NAMALWA (cell line): ENCODE data around the gene PLVAP.
A peak's percentile ranks its signal among the peaks of the same experiment; 100 is the strongest.

Source experiments
- DNase-seq: peaks from one replicate; pipeline ENCODE4 v3.0.0-alpha.2; 2015; ENCODE audit warnings: low spot score

The PLVAP gene

DNA sequence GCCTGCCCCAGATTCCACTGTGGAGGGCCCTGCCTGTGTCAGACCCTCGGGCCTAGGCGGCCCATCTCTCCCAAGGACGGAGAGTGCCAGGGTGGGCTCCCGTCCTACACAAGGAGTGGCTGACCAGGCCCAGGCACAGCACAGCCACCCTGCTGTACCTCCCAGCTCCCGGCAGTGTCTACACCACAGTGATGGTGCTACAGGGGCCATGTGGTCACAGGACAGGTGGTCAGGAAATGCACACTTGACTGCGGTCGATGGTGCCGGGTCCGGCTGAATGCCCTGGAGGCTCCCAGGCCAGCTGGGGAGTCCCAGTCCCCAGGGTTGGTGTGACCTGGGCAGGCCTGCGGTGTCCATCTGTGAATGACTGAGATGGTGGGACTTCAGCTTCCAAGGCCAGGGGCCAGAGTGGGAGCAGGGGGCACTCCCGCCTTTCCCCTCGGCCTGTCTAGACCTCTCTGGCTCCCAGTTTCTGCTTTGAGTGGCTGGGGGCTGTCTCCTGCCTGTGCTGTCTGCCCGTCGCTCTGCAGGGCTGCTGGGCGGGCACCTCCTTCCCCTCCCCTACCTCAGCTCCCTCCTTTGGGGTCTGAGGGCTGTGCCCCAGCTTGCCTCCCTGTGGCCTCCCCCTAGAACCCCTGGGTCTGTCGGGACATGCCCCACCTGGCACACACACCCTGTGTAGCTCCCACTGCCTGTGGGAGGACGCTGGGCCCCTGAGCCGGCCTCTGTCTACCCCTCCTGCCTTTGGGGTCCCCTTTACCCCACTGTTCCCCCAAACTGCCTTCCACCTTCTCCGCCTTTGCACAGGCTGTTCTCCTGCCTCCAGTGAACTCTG, 55.3 kb downstream of the PLVAP start:
- DNase-seq = no peak

DNA sequence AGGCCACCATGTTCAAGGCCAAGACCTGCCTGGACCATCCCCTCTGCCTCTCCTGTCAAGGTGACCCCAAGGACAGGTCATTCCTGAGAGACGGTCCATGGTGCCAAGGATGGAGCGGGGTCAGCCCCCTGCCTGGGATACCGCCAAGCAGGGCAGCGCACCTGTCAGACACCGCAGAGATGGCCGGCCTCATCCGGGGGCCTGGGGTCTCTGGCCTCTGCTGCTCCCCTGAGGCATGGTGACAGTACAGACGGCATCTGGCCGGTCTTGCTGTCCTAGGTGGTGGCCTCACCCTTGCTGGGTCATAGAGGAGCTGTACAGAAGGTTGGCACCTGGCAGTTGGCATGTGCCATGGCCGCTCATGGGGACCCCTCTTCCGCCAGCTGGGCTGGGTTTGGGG, 56.7 kb downstream of the PLVAP start:
- DNase-seq = no peak

DNA sequence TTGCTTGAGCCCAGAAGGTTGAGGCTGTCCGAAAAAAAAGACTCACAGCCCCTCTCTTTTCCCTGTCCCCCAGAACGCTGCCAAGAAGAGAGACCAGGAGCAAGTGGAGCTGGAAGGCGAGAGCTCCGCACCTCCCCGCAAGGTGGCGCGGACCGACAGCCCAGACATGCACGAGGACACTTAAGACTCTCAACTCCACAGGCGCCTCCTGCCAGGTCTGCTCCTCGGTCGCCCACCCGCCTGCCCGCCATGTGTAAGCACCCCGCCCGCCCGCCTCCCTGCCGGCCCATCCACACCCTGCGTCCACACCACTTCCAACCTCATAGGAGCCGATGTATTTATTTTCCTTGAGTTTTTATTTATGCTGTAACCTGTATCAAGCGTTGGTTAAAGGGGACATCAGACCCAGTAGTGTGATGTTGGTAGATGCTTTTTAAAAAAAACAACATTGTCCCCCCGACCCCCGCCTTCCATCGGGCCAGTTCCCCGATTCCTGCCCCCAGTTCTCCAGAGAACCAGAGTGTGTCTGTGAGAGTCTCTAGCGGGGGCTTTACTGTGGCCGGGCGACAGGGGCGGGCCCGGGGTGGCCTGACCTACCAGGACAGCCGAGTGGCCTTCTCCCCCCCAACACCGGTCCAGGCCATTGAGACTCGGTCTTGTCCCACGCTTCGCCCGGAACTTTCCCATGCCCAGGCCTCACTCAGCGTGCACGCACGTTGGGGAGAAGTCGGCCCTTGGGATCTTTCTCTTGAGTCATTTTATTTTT, 57.5 kb downstream of the PLVAP start:
- DNase-seq = no peak

DNA sequence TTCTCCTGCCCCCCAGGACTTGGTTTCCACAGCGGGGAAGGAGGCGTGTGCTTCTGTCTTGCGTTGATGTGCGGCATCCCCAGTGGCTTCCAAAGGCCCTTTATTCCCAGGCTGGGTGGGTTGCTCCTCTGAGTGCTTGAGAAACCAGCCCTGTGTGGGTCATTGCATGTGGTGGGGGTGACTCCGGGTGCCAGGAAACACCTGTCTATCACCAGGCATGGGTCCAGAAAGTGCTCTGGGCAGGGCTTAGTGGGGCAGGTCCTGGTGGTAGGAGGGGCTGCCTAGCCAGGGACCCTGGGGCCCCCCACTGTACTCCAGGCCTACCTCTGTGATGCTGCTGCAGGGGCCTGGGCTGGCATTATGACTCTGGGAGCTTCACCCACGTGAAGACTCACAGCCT, 58.2 kb downstream of the PLVAP start:
- no peak for DNase-seq

DNA sequence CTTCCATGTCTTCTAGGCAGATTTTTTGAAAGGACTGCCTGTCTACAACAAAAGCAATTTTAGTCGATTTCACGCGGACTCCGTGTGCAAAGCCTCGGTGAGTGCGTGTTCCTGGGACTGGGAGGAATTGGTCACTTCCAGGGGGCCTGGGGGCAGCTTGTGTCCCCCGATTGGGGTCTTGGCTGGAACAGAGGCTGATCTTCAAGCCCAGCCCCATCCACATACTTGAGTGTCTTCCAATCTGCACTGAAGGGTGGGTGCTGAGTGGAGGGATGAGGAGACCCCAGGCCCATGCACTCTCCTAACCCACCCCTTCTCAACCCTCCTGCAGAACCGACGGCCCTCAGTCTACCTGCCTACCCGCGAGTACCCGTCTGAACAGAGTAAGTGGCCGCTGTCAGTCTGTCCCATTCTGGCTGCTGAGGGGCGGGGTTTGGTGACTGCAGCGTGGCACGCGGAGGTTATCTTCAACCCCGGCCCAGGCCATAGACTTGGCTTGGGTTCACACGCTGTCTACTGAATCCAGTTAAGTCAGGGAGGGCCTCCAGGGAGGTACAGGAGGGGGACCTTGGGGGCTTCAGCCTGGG, 63.0 kb downstream of the PLVAP start:
- no peak for DNase-seq

DNA sequence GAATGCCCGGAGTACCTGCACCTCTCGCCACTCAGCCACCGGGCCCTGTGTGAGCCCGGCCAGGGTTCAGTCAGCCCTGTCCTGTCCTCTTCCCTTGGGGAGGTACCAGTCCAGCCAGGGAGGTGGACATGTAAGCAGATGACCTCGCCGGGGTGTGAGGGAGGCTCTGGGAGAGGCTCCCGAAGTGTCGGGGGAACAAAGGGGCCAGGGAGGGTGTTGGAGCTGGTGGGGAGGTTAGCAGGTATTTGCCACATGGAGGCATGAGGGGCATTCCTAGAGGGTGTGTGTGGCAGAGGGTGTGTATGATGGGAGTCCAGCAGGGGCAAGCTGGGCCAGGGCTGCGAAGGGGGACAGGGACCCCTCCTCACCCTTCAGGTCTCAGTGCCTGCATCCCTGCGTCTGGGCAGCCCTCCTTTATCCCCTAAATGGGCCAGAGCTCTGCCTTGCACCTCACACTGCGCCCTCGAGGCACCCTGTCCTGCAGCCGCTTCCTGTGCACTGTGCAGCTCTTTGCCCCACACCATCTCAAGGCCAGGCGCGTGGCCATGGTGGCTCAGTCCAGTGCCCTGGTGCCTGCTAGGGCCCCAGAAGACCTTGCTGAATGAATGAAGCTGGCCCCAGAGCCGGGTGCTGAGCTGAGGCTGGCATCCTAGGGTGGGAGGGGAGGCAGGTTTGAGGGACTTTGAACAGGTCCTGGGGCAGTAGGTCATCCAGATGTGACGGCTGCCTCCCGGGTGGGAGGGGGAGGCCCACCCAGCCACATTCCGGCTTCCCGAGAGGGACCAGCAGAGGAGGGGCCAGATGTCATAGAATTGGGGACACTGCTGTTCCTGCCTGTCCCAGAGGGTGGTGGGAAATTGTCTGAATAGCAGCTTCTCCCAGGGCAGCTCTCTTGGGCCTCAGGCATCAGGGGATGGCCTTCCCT, 64.7 kb downstream of the PLVAP start:
- DNase-seq = no peak

DNA sequence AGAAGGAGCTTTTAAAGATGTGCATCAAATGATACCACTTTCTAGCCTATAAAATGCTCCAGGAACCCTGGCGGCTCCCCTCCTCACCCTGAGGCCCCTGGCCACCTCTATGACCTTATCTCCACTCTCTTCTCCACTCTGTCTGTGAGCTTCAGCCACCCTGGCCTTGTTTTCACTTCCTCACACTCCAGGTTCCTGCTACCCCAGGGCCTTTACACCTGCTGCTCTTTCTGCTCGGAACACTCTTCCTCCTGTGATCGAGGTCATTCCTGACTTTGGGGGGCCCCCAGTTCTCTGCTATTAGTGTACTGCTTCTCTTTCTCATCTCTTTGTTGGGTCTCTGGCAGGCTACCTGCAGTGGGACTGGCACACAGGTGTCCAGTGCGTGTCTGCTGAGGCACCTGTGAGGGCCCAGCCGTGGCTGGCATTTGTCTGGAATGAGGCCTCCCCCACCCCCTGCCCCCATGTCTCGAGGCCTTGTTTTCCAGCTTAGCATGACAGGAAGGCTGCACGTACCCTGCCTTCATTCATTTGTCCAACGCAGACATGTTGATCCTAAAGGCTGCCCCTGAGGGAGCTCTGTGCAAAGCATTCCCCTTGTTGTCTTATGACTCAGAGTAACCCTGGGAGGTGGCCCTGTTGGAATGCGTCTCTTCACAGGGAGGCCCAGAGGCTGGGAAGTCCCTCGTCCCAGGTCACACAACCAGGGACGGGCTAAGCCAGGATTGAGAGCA, 65.5 kb downstream of the PLVAP start:
- DNase-seq = no peak

DNA sequence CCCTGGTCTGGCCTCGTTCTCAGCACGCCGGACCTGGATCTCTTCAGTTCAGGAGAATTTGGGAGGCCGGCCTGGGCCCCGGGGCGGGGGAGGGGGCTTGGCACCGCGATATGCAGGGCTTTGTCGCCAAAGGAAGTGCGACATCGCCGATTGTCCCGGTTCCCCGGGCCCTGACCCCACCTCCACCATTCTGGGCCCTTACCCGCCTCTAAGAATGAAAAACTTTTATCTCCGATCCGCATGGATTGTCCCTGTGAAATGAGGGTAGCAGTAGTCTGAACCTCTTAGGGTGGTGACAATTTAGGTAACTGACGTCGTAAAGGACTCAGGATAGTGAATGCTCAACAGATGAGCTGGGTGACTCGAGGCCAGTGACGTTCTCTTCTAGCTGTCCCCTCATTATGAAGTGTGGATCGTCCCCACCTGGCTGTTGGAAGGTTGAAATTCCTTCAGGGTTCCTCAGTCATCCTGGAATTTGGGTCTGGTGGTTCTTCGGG, 67.1 kb downstream of the PLVAP start:
- peak; percentile 48 for DNase-seq

DNA sequence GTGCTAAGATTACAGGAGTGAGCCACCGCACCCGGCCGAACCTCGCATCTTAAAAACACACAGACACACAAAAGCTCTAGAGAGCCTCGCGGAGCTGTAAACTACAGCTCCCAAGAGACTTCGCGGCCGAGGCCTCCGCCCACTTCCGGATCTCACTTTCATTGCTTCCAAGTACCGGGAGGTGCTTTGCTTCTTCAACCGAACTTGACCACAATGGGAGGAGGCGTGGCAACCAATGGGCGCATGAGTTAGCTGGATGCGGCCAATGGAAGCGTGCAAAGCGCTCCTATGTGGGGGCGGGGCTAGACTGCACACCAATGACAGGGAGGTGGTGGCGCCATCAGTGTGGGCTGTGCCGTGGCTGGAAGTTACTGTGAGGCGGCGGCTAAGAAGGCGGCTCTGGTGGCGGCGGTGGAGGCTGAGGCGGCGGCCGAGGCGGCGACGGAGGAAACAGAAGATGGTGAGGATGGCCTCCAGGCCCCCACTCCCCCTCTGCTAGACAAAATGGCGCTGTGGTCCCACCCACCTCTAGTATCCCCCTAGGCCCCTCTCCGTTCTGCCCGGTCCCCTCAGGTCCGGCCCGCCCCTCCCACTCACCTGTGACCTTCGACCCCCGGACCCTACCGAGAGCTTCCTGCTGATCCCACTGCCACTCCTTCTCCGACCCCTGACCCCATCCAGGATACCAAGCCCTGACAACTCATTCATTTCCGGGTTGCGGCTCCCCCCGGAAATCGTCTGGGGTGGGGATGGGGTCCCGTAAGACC, 67.8 kb downstream of the PLVAP start, which contains the start of gene DDA1:
DDA1 (plus strand) TSS at position 366 of the 767 bp plus-strand sequence; CDS start at position 458, 92 bp downstream.
- peak; percentile 100 for DNase-seq

DNA sequence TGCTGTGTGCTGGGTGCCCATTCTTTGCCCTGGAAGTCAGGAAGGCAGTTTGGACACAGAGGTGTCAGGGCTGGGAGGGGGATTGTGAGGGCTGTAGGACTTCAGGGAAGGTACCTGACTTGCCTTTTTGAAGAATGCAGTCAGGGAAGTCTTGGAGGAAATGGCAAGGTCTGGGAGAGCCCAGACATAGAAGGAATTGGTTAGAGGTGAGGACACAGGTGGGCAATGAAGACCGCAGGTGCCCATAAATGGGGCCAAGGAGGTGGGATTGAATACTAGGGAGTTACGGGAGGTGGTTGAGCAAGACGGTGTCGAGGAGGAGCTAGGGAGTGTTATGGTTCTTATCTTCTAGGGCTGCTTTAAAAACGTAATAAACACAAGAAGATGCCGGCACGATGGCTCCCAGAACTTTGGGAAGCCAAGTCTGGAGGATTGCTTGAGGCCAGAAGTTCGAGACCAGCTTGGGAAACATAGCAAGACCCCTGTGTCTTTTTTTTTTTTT, 69.2 kb downstream of the PLVAP start:
- DNase-seq = no peak

DNA sequence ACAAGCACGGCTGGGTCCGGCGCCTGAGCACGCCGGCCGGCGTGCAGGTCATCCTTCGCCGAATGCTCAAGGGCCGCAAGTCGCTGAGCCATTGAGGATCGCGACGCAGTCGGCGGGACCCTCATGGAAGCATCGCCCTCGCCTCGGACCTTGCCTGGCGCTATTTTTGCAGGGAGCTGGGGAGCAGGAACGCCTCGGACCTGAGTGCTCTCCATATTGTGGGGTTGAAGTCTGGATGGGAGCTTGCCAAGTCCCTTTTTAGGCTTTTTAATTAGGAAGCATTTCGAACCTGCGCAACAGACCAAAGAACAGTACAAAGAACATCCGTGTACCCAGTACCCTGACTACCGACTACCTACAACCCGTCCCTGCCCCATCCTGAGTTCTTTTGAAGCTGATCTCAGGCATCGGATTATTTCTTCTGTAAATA, 70.8 kb downstream of the PLVAP start:
- no peak for DNase-seq

DNA sequence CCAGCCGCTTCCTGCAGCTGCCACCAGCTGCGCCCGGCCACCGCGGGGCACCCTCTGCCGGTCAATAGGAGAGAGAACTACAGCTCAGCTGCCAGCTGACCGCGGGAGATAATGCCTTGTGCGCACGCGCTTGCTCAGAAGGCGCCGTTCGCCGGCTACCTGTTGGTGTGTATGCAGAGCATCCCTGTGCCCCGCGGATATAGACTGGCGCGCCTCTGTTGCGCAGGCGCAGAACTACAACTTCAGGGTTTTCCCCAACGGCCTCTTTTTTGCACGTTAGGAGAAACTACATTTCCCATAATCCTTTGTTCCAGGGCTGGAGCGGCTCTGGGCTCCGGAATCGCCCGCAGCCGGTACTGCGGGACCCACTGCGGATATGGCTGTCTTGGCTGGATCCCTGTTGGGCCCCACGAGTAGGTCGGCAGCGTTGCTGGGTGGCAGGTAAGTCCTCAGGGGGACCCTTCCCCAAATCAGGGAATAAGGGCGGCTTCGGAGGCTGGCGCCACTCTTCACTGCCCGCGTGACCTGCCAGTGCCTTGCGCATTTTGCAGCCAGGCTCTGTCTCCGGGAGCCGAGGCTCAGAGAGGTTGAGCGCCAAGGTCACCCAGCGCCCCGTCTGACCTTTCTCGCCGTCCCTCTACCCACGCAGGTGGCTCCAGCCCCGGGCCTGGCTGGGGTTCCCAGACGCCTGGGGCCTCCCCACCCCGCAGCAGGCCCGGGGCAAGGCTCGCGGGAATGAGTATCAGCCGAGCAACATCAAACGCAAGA, 71.4 kb downstream of the PLVAP start, which contains the start of gene MRPL34:
MRPL34 (plus strand) TSS at position 356 of the 768 bp plus-strand sequence; CDS start at position 377, 21 bp downstream.
- peak; percentile 100 for DNase-seq

DNA sequence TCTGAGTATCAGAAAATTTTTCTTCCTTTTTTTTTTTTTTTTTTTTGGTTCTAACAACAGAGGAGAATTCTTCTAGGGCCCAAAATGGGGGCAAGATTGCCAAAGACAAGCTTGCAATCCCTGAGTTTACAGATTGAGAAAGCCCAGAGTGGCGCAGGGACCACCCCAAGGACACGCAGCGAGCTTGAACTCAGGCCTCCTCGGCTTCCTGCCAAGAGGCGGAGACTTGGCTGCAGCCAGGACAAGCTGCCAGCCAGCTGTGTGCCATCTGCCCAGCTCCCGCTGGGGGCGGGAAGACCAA, 72.0 kb downstream of the PLVAP start:
- no peak for DNase-seq

DNA sequence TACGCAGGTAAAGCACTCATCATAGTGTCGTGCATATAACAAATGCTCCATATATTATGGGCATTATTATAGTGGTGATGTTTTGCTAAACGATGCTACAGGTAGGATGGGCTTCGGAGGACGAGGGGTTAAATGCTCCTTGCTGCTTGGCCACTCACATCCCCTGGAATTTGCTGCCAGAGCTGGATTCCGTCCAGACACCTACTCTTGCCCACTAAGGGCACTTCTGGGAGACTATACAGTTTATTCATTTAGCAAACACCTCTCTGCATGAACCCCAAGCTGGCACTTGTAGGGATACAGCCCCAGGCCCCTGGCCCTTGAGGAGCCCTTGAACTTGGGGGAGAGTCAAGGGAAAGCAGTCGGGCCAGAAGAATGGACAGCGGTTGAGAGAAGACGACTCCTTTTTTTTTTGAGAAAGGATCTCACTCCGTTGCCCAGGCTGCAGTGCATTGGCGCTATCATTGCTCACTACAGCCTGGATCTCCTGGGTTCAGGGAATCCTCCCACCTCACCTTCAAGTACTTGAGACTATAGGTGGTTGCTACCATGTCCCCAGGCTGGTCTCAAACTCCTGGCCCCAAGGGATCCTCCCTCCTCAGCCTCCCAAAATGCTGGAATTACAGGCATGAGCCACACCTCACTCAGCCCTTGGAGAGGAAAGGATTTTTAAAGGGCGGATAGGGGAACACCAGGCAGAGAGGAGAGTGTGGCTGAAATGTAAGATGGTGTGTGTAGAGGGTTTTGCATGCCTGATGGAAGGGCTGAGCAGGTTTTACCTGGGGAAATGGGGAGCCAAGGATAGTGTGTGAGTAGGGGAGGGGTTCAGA, 72.5 kb downstream of the PLVAP start:
- no peak for DNase-seq

DNA sequence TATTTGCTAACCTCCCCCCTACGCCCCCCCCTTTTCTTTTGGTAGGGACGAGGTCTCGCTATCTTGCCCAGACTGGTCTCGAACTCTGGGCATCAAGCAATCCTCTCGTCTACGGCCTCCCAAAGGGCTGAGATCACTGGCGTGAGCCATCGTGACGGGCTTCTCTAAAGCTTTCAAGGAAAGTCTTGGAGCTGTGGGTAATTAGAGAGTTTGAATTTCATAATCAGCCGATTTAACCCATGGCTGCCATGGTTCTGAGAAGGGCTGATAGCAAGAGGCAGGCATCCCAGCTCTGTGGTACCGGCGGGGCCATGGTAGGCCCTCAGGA, 73.2 kb downstream of the PLVAP start:
- no peak for DNase-seq

DNA sequence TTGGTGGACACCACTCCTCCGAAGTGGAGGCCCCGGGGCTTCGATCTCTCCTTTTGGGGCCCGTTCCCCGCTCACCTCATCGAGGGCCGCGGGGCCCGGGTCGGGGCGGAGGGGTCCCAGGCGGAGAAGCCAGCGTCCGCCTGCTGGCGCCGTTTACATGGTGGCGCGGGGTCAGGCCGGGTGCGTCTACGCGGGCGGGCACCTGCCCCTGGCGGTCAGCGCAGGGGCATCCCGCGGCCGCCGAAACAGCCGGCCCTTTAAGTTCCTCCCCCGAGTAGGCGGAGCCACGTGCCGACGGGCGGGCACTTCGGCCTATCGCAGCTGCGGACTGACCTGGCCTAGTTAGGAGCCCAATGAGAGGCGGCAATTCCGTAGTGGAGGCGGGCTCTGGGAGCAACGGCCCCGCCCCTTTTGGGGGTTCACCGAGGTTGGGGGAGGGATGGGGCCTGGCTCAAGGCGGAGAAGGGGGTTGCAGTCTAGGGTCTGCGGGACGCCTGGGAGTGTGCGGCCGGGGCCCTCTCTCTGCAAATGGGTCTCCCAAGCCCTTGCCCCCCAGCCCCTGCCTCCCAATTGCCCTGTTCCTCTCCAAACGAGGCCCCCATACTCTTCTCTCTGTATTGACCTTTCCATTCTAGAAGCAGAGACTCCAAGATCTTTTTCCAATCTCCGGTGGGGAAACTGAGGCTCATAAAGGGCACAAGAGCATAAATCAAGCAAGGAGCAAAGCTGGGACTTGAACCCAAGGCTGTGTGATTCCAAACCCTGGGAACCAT, 73.8 kb downstream of the PLVAP start, which contains the start of gene ABHD8:
ABHD8 (minus strand) TSS at position 259 of the 773 bp plus-strand sequence. CDS start 1,809 bp downstream, outside the sequence.
- peak; percentile 93 for DNase-seq

DNA sequence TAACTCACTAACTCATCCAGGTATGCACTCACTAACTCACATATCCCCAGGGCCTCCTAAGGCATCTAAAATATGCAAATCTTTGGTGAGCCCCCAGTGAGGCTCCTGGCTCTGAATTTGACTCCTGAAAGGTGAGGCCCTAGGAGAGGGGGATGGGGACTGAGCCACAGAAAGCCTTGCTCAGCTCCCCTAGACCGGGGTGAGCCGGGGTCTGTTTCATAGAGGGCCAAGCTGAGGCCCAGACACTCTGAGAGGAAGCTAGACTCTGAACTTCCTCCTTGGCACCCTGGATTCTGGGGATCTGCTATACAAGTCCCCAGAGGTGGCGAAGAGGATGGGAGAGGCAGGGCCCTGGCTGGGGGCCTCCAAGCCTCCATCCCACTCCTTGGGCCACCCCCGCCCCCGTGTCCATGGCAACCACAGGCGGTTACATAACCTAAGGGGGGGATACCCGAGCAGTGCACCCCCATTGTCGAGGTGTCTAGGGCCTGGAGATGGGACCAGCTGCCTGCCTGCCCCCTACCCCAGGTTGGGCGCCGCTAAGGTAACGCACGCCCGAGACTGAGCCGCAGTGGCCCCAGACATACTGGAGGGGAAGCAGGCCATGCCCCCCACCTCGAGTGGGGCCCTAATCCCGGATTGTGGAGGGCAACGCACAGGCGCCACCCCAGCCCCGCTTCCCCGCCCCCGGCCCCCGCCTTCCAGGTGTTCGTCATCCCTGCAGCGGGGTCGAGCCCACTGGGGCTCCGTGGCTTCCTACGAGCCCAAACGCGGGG, 74.6 kb downstream of the PLVAP start:
- DNase-seq = no peak
